ENCODE results near the gene NEDD8.
"Not testable (repeated sequence)": the region's sequence is repeated elsewhere in the genome, so short reads cannot be mapped to it uniquely, and the experiment has no call there.

Gene NEDD8

DNA sequence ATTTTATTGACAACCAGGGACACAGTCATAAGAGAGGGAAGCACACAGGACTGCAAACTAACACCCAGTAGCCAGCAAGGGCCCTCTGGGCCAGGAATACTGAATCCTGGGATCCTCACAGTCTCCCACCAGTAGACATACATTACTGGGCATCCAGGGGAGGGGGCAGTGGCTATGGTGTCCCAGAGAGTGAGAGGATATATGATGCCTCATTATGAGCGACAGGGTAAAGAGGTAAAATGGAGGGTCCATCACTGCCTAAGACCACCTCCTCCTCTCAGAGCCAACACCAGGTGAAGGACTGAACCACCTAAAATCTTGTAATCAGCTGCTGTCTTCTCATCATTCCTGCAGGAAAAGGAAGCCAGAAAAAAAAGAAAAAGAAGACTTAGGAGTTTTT is 15.3 kb downstream of the NEDD8 start:
- DNase-seq = not testable (repeated sequence)

DNA sequence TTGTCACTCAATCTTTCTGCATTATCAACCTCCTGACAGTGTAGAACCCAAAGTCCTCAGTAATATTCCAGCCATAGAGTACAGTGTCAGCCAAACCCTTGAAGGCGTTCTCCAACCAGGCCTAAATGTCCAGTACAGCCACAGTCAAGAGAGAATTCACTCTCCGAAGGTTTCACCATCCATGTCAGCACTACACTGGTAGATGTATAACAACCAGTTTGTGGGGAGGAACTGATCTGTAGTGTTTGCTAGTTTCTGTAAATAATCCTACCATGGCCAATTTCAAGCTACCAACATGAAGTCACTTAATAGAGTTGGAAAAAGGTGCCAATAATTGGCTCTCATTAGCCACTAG is 15.8 kb downstream of the NEDD8 start:
- no peak for DNase-seq

DNA sequence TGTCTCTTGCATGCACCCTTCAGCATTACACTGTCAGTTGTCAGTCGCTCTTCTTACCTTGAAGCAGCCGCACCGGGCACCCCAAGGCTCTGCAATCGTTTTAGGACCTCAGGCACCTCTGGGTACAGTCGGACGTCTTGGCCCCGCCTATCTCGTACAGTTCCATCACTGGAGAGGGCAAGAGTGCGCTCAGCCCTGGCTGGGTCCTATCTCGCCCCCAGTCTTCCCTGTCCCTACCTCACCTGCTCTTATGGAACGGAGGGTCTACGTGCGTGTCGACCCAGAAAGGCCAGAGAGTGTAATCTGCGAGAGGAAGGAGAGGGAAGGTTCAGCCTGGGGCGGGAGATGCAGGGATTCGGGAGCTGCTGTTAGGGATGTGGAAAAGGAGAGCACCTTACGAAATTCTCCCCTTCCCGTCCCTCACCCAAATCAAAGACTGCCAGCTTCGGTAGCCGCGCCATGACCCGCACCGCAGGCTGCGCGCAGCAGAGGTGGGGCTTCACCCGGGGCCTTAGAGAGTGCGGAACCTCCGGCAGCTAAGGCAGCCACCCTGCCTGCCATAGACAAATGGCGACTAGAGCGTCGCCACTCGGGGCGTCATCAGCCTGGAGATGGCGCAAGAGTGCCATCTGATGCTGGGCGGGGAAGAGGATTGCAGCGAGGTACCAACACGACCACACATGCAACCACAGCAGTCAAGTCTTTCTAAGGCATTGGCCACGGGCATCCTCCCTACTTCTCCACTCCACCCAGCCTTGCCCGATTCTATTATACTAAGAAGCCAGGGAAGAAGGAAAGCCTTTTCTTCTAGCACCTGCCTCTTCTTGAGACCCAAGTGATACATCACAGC is 16.4 kb downstream of the NEDD8 start, which contains the start of gene MDP1:
Gene MDP1, minus strand, starts transcription at position 572 of the 850 bp plus-strand sequence. Its CDS starts 111 bp downstream, at position 461.
- peak; percentile 39 for DNase-seq

DNA sequence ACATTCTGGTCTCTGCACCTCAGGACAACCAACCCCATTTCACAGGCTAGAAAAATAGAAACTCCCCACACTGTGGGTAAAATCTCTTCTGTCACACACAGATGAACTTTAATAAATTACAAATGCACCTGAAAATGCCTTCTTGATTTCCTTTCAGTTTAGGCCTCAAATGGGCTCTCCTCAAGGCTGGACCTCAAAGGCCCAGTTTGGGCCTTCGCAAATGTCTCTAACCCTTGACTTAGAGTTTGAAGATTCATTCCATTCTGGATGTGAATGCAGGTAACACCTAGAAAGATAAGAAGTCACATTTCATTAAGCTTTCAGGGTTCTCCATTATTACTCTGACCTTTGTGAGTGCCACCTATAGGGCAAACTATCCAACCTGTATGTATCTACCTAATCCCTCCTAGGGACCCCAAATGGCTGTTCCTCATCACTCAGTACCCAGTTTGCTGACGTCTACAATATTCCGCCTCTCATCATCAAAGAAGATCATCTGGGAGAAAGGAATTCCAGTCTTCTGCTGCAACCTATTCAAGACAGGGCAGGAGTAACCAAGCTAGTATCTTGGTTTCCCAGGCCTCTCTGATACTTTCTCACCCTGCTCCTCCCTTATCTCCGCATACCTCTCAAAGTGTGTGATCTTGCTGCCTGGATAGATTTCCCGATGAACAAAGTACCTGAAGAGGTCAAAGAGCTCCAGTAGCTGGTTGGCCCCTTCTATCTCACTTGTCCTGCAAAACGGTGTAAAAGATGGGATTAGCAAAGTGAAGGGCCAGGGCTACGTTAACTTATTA is 18.1 kb downstream of the NEDD8 start:
- no peak for DNase-seq

DNA sequence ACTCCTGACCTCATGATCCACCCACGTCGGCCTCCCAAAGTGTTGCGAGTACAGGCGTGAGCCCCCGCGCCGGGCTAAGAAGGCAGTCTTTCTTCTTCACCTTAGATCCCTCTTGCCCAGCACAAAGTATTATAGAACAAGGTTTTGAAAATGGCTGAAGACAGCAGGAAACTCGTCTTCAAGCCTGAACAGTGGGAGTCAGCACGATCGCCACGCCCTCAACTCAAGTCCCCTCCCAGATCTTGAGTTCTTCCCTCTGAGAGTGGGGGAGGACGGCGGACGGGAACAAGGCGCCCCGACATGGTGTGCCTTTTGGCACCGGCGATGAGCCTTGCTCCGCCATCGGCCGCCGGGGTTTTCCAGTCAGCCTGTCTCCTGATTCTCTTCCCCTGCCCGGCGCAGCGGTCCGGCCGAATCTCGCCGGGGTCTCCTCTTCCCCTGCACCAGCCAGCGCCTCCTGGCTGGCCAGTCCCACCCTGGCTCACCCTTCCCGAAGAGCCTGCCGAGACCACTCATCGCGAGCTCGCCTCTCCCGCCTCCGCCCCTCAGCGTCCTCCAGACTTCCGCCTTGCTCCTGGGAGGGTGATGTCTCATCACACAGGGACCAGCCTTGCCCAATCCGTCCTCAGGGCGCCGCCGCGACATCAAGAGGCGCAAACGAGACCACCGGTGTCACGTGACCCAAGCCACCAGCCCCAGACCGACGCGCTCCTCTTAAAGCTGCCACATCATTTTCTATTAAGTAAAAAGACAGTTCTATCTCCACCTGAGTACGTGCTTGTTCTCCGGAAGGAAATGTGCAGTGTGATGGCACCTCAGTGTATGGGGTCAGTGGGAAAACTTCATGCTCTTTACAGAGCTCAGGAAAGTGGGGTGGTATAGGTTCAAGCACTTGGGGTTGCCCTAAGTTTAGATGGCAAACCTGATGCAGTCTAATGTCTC is 19.0 kb downstream of the NEDD8 start, which contains the start of gene CHMP4A:
Gene CHMP4A, minus strand, starts transcription at position 565 of the 942 bp plus-strand sequence. Its CDS starts 49 bp downstream, at position 516.
- DNase-seq = peak; percentile 78

DNA sequence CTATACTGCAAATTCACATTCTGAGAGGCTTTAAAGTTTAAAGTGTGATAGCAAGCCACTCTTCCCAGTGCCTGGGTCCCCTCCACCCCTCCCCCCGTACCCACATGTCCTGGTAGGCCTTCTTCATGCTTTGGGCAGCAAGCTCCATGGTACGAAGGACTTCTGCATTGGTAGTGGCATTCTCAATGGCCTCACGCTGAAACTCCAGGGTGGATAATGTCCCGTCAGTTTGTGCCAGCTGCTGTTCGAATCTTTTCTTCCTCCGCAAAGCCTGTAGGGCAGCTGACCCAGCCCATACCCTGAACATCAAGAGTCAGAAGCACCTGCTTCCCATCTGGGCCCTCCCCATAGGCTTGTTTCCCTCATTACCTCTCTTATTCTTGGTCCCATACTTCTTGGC is 20.9 kb downstream of the NEDD8 start:
- no peak for DNase-seq

DNA sequence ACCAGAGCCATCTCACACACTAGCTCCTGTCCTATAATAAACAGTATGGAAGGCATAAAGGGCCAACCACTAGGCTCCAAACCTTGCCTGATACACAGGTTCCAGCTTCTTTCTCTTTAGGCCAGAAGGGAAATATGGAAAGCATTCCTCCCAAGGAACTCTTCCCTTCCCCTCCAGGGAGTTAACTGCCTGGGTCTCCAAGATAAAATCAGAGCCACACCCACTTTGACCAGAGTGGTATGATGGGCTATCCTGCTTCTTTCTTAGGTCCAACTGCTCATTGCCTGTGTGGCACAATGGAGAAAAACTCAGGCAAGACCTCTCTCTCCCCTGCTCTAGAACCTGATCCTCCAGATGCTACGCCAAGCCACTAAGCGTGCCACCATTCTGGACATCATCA is 24.5 kb downstream of the NEDD8 start:
- no peak for DNase-seq

DNA sequence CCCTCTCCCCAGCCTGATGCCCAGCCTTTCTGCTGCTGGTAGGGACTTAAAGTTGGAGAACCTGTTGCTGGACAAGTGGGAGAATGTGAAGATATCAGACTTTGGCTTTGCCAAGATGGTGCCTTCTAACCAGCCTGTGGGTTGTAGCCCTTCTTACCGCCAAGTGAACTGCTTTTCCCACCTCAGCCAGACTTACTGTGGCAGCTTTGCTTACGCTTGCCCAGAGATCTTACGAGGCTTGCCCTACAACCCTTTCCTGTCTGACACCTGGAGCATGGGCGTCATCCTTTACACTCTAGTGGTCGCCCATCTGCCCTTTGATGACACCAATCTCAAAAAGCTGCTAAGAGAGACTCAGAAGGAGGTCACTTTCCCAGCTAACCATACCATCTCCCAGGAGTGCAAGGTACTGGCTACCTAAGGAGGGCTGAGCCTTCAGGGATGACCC is 25.0 kb downstream of the NEDD8 start:
- no peak for DNase-seq

DNA sequence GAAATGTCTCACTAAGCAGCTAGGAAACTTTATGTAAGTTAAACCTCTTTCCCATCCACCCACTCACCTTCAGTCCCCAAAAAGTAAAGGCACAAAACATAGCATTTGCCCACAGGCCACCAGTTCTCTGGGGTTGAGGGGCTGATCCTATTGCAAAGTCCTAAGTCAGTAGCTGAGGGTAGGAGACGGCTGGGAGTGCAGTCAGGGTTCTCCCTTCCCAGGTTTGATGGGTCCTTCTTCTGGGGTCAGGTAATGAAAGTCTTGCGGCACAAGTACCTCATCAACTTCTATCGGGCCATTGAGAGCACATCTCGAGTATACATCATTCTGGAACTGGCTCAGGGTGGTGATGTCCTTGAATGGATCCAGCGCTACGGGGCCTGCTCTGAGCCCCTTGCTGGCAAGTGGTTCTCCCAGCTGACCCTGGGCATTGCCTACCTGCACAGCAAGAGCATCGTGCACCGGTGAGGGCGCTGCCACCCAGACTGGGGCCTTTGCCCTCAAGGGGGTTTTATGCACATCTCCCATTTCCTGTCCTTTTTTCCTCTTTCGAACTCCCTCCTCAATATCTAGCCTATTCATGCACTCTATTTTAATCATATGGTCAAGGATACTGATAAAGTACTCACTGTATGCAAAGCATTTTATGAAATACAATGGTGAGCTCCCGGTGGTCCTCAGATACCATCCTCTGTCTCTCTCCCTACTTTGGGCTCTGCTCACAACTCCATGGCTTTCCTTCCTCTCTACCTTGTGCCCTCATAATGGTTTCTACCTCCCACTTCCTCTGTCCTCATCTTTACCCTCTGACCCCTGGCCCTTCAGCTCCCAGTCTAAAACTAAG is 25.7 kb downstream of the NEDD8 start:
- no peak for DNase-seq

DNA sequence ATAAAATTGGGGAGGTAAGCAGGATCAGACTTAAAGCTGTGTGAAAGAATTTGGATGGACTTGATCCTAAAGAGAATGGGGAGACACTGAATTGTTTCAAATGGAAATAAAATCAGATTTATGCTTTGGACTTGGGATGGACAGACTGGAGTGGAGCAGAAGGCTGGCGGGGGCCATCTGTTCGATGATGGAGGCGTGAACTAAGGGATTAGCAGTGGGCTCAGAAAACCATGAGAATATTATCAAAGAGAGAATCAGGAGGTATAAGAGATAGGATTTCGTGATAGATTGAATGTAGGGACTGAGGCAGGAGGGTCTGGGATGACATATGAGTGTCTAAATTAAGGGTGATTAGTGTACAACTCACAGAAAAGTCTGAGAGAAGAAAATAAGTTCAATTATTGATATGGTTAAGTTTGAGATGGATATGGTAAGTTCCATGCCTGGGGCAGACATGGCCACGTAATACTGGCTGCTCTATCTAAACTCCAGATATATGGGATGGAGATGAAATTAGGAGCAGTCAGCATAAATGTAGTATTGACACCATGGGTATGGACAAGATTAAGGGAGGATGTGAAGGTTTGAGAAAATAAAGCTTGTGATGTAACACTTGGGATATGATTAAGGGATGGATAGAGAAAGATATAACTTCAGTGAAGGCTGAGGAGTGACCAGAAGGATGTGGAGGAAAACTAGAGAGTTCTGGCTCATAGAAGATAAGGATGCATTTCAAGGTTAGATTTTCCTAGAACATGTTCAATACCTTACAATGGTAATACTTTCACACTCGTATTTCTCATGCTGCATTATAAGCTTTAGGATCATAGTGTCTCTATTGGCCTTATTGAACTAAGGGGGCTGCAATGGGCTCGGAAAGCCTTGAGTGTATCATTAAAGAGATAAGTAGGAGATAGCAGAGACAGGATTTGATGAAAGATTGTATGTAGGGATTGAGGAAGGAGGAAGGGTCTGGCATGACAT is 27.7 kb downstream of the NEDD8 start:
- DNase-seq = no peak

DNA sequence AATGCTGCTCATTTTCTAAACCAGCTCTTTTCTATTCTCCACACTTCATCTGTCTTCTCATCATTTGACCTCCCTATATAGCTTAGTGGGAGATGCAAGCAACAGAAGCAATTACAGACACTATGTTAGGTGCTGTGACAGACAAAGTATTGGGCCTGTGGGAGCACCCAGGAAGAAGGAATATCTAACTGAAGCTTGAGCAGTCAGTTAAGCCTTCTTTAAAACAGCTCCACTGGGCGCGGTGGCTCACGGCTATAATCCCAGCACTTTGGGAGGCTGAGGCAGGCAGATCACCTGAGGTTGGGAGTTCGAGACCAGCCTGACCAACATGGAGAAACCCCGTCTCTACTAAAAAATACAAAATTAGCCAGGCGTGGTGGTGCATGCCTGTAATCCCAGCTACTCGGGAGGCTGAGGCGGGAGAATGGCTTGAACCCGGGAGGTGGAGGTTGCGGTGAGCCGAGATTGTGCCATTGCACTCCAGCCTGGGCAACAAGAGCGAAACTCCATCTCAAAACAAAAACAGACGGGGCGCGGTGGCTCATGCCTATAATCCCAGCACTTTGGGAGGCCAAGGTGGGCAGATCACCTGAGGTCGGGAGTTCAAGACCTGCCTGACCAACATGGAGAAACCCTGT is 28.8 kb downstream of the NEDD8 start:
- not testable (repeated sequence) for DNase-seq

DNA sequence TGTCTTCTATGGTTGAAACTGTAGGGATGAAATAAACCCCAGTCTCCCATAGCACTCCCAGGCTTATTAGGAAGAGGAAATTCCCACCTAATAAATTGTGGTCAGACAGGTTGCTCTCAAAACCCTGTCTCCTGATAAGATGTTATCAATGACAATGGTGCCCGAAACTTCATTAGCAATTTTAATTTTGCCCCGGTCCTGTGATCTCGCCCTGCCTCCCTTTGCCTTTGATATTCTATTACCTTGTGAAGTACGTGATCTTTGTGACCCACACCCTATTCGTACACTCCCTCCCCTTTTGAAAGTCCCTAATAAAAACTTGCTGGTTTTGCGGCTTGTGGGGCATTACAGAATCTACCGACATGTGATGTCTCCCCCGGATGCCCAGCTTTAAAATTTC is 29.6 kb downstream of the NEDD8 start:
- DNase-seq = not testable (repeated sequence)

DNA sequence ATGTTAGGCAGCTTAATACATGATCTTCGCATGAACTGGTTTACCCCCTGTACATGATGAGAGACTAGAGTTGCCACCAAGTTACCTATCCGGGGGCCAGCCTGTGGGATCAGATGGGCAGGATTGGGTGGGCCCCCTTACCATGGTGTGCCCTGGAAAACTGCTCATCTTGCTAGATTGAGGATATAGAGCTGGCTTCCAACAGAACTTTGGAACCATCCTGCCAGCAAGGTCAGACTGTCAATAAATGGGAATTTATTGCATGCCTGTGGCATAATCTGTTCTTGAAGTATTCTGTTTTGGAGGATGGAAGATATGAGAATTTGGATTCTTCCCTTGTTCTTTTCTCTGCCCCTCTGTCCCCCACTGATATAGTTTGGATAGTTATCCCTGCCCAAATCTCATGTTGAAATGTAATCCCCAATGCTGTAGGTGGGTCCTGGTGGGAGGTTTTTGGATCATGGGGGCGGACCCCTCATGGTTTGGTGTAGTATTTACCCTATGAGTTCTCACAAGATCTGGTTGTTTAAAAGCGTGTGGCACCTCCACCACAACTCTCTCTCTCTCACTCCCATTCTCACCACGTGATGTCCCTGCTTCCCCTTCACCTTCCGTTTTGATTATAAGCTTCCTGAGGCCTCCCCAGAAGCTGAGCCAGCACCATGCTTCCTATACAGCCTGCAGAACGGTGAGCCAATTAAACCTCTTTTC is 33.2 kb downstream of the NEDD8 start:
- DNase-seq = no peak

DNA sequence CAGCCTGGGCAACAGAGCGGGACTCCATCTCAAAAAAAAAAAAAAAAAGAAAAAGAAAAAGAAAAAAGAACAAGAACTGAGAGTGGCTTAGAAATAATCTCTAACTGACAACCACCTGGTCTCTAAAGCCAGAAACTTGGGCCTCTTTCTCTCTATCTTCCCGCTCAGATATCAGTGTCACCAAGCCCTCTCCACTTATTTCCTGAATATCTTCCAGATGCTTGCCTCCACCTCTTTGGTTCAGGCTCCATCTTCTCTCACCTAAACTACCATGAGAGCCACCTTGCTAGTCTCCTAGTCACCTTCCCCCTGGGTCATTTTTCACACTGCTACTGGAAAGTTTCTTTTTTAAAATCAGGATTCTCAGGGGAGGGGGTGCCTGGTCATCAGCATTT is 35.1 kb downstream of the NEDD8 start:
- no peak for DNase-seq

DNA sequence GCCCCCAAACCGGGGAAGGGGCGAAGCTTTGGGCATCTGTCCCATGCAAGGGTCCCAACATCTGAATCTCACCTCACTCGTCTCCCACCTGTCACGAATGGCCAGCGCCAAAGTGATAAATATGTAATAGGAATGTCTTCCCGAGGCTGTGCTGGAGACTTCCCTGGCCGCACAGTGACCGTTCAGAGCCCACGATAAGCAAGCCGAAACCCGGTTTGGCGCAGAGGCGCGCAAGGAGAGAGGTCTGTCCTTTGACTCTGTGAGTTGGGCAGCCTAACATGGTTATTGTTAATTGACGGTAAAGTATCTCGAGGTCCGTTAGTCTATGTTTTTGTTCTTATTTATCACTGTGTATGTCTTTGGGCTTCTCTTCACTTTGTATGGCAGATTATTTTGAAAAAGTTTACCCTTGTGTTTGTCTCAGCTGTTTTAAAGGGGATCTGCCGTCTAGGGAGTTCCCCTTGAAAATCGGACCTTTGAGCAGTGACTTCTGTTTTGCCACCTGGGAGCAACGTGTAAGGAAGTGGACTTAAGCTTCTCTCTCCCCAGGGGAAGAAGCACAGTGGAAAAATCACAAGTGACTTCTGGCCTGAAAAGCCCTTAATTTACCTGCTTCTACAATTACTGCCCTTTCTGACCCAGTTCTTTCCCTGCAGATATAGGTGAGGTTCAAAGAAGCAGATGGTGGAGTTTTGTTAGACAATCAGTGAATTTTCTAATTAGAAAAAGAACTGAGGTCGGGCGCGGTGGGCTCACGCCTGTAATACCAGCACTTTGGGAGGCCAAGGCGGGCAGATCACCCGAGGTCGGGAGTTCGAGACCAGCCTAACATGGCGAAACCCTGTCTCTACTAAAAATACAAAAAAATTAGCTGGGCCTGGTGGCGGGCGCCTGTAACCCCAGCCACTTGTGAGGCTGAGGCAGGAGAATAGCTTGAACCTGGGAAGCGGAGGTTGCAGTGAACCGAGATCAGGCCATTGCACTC is 35.8 kb downstream of the NEDD8 start:
- DNase-seq = no peak

DNA sequence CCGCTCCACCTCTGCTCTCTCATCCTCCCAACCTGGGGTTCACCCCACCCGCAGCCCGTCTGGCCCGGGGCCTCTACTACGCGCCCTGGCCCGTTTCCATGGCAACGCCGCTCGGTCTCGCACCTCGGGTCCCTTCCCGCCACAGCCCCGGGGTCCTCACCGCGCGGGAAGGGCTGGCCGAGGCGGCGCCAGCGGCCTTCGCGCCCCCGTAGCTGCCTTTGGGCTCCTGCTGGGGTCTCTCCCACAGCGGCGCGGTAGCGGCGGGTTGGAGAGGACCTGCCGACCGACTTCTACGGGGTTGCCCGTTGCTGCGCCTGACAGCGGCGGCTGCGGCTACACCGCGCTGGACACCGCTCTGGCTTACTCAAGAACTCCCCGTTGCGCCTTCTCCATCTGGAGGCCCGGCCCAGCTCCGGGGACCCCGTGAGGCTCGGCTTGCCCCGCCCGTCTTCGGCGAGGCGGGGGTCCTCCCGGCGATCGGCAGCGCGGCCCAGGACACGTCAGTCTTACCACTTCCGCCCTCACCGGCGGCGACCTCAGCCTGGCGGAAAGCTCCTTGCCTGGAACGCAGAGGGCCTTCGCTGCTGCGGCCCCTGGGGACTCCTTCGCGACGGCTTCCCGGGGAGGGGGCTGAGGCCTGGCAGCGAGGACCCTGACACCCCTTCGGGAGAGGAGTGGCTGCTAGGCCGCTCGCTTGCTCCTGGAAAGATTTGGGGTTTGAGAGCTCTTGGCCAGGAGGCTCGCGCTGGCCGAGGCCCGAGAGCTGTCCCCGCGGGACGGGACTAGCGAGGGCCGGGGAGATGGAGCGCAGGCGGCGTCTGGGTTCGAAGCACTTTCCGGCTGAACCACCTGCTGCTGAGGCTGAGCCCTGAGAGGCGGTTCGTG is 36.7 kb downstream of the NEDD8 start, which contains the start of gene TM9SF1:
Gene TM9SF1, minus strand, starts transcription at position 256 of the 885 bp plus-strand sequence. CDS start 422 bp downstream, outside the sequence.
- peak; percentile 12 for DNase-seq

DNA sequence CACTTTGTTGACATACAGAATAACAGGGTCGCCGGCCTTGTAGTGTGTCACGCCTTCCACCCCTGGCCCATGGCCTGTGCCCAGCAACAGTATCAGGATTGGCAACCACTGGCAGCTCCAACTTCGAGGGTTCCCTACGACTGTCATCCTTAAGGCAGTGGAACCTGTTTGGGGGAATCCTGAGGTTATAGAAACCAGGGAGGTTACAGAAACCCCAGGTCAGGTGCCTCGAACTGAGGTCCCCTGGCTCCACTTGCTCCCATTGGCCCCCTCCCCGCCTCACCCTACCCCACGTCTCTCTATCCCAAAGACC is 37.3 kb downstream of the NEDD8 start:
- no peak for DNase-seq

Data from NCI-H2081 treated with DMSO at 0.1 percent for 48 hours (cell line).